ENCODE results near the gene SH3PXD2A. TPM values are rescaled to one million over a fixed set of nuclear protein-coding genes. Genes with fewer than 3 reads are reported as not detected.
A peak's percentile ranks its signal among the peaks of the same experiment; 100 is the strongest.

The SH3PXD2A gene
- total RNA-seq, 1 donor from 2014 or later: 28.7 TPM

GRCh38 chr10:103840740-103841070, 14.7 kb downstream of the SH3PXD2A start:
- DNase-seq (ENCODE audit: missing footprints) (no peak), ATAC-seq (no peak)
- intact Hi-C loops (cut with DNase I): no loop called here

- intact Hi-C loops (cut with DNase I): loop anchor here (5.0 kb wide), 2 partner anchors 63 to 83 kb away; no protein-coding TSS in a partner anchor
- peak; percentile 62 for ATAC-seq
- DNase-seq (ENCODE audit: missing footprints): peak; percentile 85
Measured at GRCh38 chr10:103839872-103840739, 15.3 kb downstream of the SH3PXD2A start.

- DNase-seq (ENCODE audit: missing footprints) (no peak), ATAC-seq (no peak)
- intact Hi-C loops (cut with DNase I): loop anchor here (5.0 kb wide), 2 partner anchors 62 to 82 kb away; no protein-coding TSS in a partner anchor
Measured at GRCh38 chr10:103839519-103839871, 15.9 kb downstream of the SH3PXD2A start.

- ATAC-seq: no peak
- intact Hi-C loops (cut with DNase I): loop anchor here (5.0 kb wide), 2 partner anchors 62 to 82 kb away; no protein-coding TSS in a partner anchor
- DNase-seq (ENCODE audit: missing footprints): no peak
Measured at GRCh38 chr10:103838862-103839518, 16.4 kb downstream of the SH3PXD2A start.

GRCh38 chr10:103838070-103838395, 17.3 kb downstream of the SH3PXD2A start:
- ATAC-seq: peak; percentile 20
- intact Hi-C loops (cut with DNase I): loop anchor here (5.0 kb wide), 2 partner anchors 61 to 81 kb away; no protein-coding TSS in a partner anchor
- DNase-seq (ENCODE audit: missing footprints): no peak

GRCh38 chr10:103837370-103838069, 17.9 kb downstream of the SH3PXD2A start:
- ATAC-seq (no peak), DNase-seq (ENCODE audit: missing footprints) (no peak)
- intact Hi-C loops (cut with DNase I): loop anchor here (5.0 kb wide), 2 partner anchors 60 to 80 kb away; no protein-coding TSS in a partner anchor

GRCh38 chr10:103836861-103837260, 18.5 kb downstream of the SH3PXD2A start:
- ATAC-seq (no peak), DNase-seq (ENCODE audit: missing footprints) (no peak)
- intact Hi-C loops (cut with DNase I): loop anchor here (5.0 kb wide), 2 partner anchors 60 to 80 kb away; no protein-coding TSS in a partner anchor

- intact Hi-C loops (cut with DNase I): loop anchor here (5.0 kb wide), 2 partner anchors 59 to 79 kb away; no protein-coding TSS in a partner anchor
- ATAC-seq (no peak), DNase-seq (ENCODE audit: missing footprints) (no peak)
Measured at GRCh38 chr10:103836273-103836672, 19.1 kb downstream of the SH3PXD2A start.

GRCh38 chr10:103835096-103836050, 20.0 kb downstream of the SH3PXD2A start:
- DNase-seq (ENCODE audit: missing footprints) (peak; percentile 86), ATAC-seq (peak; percentile 73)
- intact Hi-C loops (cut with DNase I): loop anchor here (5.0 kb wide), 2 partner anchors 58 to 78 kb away; no protein-coding TSS in a partner anchor

- peak; percentile 14 for ATAC-seq
- intact Hi-C loops (cut with DNase I): loop anchor here (5.0 kb wide), 2 partner anchors 57 to 77 kb away; no protein-coding TSS in a partner anchor
- no peak for DNase-seq (ENCODE audit: missing footprints)
Measured at GRCh38 chr10:103834436-103835095, 20.8 kb downstream of the SH3PXD2A start.

- peak; percentile 74 for DNase-seq (ENCODE audit: missing footprints)
- ATAC-seq: peak; percentile 72
- intact Hi-C loops (cut with DNase I): no loop called here
Measured at GRCh38 chr10:103833731-103834365, 21.5 kb downstream of the SH3PXD2A start.

GRCh38 chr10:103832806-103833205, 22.6 kb downstream of the SH3PXD2A start:
- DNase-seq (ENCODE audit: missing footprints) (no peak), ATAC-seq (no peak)
- intact Hi-C loops (cut with DNase I): no loop called here

- no peak for DNase-seq (ENCODE audit: missing footprints)
- intact Hi-C loops (cut with DNase I): no loop called here
- no peak for ATAC-seq
Measured at GRCh38 chr10:103829838-103830465, 25.4 kb downstream of the SH3PXD2A start.

- no peak for ATAC-seq
- intact Hi-C loops (cut with DNase I): no loop called here
- no peak for DNase-seq (ENCODE audit: missing footprints)
Measured at GRCh38 chr10:103829278-103829677, 26.1 kb downstream of the SH3PXD2A start.

- ATAC-seq (no peak), DNase-seq (ENCODE audit: missing footprints) (no peak)
- intact Hi-C loops (cut with DNase I): no loop called here
Measured at GRCh38 chr10:103828587-103829197, 26.7 kb downstream of the SH3PXD2A start.

GRCh38 chr10:103828107-103828506, 27.3 kb downstream of the SH3PXD2A start:
- ATAC-seq (no peak), DNase-seq (ENCODE audit: missing footprints) (no peak)
- intact Hi-C loops (cut with DNase I): no loop called here

Measured in Right ventricle myocardium inferior (tissue), 1 donor.